ENCODE results near the gene KCNT2.

DNA sequence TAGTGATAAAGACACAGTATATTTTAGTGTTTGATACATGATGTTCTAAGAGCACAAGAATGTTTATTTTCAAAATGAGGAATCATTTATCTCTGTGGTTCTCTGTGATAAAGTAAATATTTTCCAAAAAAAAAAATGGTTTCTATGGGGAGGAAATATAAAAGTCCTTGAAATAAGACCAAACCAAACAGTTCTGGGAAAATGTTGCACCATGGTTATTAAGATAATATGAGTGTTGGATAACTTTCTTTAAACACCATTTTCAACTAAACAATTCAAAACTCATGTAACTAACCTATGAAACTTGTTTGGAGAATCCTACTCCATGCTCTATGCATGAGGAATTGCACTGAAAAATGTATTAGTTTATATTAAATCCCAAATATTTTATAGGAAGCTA, 184.6 kb downstream of the KCNT2 start:
- TF ChIP-seq, protein P1, sequence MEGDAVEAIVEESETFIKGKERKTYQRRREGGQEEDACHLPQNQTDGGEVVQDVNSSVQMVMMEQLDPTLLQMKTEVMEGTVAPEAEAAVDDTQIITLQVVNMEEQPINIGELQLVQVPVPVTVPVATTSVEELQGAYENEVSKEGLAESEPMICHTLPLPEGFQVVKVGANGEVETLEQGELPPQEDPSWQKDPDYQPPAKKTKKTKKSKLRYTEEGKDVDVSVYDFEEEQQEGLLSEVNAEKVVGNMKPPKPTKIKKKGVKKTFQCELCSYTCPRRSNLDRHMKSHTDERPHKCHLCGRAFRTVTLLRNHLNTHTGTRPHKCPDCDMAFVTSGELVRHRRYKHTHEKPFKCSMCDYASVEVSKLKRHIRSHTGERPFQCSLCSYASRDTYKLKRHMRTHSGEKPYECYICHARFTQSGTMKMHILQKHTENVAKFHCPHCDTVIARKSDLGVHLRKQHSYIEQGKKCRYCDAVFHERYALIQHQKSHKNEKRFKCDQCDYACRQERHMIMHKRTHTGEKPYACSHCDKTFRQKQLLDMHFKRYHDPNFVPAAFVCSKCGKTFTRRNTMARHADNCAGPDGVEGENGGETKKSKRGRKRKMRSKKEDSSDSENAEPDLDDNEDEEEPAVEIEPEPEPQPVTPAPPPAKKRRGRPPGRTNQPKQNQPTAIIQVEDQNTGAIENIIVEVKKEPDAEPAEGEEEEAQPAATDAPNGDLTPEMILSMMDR (IDR thresholded peaks at IDR 0.05; ENCODE audit: low read length), result no peak
- no peak for TF ChIP-seq EZH2 (optimal IDR thresholded peaks at IDR 0.05; ENCODE audit: low read depth, low read length)
- no peak for TF ChIP-seq EZH2phosphoT487 (IDR thresholded peaks at IDR 0.05; ENCODE audit: low read length)
